Fibroblast of skin of left biceps (primary cell): ENCODE results near the gene NAXE.
"Not testable (repeated sequence)": the region's sequence is repeated elsewhere in the genome, so short reads cannot be mapped to it uniquely, and the experiment has no call there.

Experiments
- DNase-seq, 2 experiments: peaks; one replicate each; pipeline ENCODE4 v3.0.0-alpha.2; 2013; ENCODE audit warnings: low read depth in 2 of 2

NAXE gene

DNA sequence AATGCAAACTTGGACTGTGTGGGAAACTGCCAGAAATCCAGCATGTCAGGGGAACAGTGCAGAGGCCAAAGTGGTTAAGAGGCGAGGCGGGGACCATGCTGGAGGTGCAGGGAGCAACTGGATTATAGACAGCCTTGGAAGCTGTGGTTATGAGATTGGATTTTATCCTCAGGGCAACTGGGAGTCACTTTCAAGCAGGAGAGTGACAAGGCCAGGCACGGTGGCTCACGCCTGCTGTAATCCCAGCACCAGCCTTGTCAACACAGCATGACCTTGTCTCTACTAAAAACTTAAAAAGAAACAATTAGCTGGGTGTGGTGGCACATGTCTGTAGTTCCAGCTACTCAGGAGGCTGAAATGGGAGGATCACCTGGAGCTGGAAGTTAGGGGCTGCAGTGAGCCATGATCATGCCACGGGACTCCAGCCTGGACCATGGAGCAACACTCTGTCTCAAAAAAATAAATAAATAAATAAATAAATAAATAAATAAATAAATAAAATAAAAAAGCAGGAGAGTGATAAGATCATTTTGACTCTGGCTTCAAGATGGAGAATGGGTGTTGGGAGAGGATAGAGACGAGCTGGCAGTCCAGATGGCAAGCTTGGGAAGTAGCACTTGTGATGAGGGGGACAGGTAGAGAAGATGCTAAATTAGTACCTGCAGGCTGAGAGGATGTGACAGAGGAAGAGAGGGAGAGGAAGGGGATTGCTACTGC is 31.2 kb downstream of the NAXE start:
- DNase-seq = no peak

DNA sequence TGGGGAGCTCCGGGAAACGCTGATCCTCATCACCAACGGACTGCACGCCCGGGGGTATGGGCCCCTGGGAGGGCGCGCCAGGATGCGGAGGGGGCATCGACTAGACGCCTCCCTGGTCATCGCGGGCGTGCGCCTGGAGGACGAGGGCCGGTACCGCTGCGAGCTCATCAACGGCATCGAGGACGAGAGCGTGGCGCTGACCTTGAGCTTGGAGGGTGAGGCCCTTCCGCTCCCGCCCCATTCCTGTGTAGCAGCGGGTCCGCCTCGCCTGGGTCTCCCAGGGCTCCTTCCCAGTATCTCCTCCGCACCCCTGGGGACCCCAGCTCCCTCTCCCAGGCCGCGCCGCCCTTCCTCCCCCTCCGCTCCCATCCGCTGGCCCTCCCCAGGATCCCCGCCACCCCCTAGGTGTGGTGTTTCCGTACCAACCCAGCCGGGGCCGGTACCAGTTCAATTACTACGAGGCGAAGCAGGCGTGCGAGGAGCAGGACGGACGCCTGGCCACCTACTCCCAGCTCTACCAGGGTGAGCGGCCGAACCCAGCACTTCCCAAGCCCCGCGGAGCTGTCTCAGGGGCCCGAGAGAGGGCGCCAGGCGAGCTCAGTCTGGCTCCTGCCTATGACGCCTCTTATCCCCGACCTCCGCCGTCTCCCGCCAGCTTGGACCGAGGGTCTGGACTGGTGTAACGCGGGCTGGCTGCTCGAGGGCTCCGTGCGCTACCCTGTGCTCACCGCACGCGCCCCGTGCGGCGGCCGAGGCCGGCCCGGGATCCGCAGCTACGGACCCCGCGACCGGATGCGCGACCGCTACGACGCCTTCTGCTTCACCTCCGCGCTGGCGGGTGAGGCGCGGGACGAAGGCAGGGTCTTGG is 32.6 kb downstream of the NAXE start:
- DNase-seq = no peak

DNA sequence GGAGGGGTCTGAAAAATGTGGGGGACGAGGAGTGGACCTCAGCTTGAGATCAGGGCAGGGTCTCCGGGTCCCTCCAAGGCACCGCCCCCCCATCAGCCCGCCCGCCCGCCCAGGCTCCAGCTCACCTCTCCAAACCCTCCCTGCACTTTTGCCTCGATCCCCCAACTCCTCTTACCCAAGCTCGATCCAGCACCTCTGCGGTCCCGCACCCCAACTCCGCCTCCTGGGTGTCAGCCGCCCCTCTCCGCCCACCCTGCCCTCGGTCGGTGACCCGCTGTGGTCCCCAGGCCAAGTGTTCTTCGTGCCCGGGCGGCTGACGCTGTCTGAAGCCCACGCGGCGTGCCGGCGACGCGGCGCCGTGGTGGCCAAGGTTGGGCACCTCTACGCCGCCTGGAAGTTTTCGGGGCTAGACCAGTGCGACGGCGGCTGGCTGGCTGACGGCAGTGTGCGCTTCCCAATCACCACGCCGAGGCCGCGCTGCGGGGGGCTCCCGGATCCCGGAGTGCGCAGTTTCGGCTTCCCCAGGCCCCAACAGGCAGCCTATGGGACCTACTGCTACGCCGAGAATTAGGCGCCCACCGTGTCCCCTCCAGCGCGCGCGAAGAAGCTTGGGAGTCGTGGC is 33.3 kb downstream of the NAXE start:
- DNase-seq = no peak

DNA sequence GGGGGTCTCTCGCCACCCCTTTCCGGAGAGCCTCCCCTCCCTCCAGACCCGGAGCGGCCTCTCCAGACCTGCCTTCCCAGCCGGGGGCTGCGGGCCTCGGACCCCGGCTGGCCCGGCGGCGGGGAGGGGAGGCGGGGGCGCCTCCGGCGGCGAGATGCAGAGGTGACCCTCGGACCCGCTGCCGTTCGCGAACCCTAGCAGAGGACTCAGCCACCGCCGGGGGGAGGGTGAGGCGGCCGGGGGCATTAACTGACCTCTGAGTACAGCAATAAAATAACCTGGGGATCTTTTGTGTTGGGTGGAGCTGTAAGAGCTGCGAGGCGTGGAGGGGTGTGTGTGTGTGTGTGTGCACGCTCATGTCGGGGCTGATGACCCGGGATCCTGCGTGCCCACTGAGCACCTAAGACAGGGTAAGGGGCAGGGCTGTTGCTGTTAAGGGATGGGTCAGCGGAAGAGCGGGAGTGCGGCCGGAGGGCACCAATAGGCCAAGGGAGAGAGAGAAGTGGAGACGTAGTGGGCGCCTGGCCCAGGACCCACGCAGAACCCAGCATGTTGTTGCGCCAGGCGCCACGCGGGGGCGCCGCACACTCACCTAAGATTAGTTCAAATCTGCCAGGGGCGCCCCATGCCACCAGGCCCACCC is 34.0 kb downstream of the NAXE start:
- DNase-seq = no peak

DNA sequence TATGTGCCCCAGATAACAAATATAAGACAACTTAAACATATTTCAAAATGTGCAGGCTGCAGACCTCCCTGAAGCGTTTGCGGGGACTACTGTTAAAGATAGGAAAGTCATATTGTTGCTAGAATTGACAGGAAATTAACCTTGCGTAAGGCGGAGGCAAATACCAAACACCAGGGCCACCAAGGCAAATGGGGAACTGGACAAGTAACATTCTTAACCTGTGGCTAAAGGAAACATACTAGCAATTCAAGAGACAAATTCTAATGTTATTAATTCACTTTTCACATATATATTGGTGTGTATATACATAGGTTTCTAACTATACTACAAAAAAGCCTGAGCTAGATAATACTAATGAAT is 34.5 kb downstream of the NAXE start:
- no peak for DNase-seq

GRCh38 chr1:156627313-156627880 is 35.8 kb downstream of the NAXE start:
- DNase-seq = no peak

DNA sequence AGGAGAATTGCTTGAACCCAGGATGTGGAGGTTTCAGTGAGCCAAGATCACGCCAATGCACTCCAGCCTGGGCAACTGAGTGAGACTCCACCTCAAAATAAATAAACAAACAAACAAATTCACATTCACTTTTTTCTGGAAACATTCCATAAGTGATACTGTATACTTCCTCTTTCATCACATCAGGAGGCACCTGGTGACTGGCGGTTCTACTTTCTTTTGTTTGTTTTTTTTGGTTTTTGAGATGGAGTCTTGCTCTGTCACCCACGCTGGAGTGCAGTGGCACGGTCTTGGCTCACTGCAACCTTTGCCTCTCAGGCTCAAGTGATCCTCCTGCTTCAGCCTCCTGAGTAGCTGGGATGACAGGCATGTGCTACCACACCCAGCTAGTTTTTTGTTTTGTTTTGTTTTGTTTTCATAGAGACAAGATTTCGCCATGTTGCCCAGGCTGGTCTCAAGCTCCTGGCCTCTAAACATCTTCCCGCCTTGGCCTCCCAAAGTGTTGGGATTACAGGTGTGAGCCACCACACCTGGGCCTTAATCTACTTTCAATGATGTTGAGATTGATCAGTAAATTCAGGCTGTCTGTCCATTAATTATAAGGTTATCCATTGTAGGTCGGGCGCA is 38.4 kb downstream of the NAXE start:
- DNase-seq = no peak

DNA sequence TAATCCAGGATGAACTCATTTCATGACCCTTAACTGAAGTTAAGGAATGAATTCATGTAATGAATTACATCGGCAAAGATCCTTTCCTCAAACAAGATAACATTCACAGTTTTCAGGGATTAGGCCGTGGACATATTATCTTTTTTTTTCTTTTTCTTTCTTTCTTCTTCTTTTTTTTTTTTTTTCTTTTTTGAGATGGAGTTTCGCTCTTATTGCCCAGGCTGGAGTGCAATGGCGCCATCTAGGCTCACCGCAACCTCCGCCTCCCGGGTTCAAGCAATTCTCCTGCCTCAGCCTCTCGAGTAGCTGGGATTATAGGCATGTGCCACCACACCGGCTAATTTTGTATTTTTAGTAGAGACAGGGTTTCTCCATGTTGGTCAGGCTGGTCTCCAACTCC is 39.6 kb downstream of the NAXE start:
- DNase-seq = not testable (repeated sequence)

DNA sequence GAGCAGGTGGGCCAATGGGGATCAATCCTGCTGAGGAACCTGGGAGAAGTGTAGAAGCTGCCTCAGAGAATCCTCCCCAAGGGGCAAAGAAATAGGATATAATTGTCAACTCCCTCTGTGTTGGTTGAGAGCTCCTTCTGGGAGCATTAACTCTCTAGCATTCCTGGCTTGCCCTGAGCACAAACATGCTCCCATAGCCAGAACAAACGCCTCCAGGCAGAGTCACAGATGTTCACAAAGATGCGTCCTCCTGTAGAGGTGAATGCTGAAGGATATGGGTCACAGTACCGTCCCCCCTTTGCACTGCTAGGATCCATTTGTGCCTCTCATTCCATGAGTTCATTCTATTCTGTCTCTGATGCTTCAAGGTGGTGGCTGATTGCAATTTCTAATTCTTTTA is 40.8 kb downstream of the NAXE start:
- DNase-seq = no peak

DNA sequence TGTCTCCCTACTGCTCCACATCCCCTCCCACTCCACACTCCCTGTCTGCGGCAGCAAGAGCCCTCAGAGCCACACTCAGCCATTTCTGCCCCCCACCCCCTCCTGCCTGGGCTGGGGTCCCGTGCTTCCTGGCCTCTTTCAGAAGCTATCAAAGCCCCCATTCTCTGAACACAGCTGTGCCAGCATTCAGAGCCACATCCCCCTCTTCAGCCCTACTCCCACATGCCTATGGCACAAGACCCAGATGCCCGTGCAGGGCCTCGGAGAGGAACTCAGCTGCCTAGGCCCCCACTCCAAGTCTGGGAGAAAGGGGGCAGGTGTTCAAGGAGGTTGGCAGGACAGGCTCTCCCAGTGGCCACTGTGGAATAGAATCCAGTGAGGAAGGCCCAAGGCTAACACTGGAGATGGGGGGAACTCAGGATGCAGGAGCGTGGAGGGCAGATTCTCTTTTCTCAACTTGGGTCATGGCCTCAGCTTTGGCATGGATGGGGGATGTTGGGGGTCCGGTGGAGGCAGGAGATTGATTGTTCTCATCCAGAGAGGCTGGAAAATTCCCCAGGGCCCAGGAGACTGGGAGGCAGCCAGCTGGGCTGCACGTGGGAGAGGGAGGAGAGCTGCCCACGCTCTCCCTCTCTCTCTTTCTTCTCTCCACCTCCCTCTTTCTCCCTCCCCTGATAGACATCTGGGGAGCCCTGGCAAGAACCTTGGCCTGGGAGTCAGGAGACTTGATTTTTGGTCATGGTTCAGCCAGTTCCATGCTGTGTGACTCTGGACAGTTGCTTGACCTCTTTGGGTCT is 46.8 kb downstream of the NAXE start:
- no peak for DNase-seq

GRCh38 chr1:156639601-156640101 is 48.1 kb downstream of the NAXE start:
- DNase-seq = no peak

- no peak for DNase-seq
Measured at GRCh38 chr1:156640842-156641706, 49.5 kb downstream of the NAXE start.

- DNase-seq = no peak
Measured at GRCh38 chr1:156641761-156642264, 50.2 kb downstream of the NAXE start, which contains the start of gene BCAN. TSS of gene BCAN (plus strand) at chr1:156642117. CDS start at chr1:156646055, 3,938 bp downstream.

- no peak for DNase-seq
Measured at GRCh38 chr1:156642265-156643048, 50.9 kb downstream of the NAXE start.

DNA sequence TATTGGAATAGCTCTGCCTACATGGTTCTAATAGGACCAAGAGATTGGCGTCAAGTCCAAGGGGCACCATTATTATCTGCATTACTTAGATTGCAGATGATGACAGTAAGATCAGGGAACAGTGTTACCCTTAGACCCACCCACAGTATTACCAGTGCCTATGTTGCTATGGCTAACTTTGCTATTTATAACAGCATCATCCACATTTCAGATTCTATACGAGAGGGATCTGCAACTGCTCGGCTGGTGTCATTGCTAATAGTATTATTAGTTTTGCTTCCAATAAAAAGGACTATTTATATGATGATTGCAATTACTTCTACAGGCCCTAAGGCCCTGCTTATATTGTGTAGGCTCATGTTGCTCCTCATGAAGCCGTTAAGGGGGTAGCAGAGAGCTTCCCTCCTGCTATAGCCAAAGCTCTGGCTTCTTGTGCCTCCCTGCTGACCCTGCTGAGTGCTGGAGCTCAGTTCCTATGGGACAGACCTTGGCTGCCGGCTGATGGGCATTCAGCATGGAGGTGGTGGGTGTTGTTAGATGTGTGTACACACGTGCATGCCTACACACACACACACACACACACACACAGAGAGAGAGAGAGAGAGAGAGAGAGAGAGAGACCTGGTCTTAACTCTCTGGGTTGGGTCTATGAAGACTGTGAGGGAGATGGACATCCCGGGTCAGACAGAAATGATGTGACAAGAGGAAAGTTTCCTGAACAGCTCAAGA is 51.6 kb downstream of the NAXE start:
- no peak for DNase-seq

GRCh38 chr1:156643778-156644092 is 52.2 kb downstream of the NAXE start:
- DNase-seq = no peak
